Kidney capillary endothelial cell (primary cell): ENCODE measurements around the gene SFN.
"Not testable (repeated sequence)": the region's sequence is repeated elsewhere in the genome, so short reads cannot be mapped to it uniquely, and the experiment has no call there.

Experiments used
- DNase-seq: peaks from one replicate; pipeline ENCODE4 v3.0.0-alpha.2; 2018; ENCODE audit warnings: low spot score

SFN gene

GRCh38 chr1:26862781-26863684 lies at the start of gene SFN:
Gene SFN, plus strand, starts transcription at chr1:26863149. Its CDS starts 64 bp downstream, at chr1:26863213.
- DNase-seq: no peak

DNA sequence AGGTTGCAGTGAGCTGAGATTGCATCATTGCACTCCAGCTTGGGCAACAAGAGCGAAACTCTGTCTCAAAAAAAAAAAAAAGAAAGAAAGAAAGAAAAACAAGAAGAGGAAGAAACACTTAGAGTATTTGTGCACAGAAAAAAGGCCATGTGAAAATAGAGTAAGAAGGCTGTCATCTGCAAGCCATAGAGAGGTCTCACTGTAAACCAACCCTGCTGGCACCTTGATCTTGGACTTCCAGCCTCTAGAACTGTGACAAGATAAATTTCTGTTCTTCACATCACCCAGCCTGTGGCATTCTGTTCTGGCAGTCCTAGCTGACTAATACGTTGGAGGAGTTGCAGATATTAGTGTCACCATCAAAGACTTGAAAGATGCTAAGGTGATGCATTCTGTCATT lies 48.6 kb upstream of the SFN start:
- DNase-seq: no peak

DNA sequence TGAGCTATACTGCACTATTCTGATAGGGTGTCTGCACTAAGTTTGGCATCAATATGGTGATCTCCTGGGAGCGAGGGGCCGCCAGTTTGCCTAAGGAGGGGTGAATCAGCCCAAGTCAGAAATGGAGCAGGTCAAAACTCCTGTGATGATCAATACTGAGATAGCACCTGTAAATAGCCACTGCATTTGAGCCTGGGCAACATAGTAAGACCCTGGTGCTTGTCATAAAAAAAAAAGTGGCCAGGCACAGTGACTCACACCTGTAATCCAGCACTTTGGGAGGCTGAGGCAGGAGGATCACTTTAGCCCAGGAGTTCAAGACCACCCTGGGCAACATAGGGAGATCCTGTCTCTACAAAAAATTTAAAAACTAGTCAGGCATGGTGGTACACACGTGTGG lies 48.1 kb upstream of the SFN start:
- no peak for DNase-seq

GRCh38 chr1:26820784-26821269 lies 42.1 kb upstream of the SFN start:
- no peak for DNase-seq

- DNase-seq: no peak
Measured at GRCh38 chr1:26822737-26823395, 40.1 kb upstream of the SFN start.

DNA sequence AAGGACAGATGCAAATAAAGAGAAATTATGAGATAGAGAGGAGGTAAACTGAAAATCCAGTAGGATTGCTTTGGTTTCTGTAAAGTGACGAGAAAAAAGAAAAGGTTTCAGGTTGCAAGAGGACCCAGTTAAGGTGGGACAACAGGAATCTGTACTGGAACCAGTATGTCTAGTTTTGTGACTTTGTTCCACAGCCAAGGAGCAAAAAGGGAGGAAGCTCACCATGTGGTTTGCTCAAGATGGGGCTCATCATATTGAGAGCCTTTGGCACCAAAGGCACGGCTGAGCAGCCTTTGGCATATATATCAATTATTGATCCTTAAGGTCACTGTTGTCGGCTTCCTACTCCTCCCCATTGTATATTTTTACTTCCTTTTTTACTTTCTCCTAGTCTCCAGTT lies 38.2 kb upstream of the SFN start:
- no peak for DNase-seq

- DNase-seq: peak; percentile 51
Measured at GRCh38 chr1:26826261-26827105, 36.5 kb upstream of the SFN start, which contains the start of gene ZDHHC18. Gene ZDHHC18, plus strand, starts transcription at chr1:26826688. Its CDS starts 117 bp downstream, at chr1:26826805.

GRCh38 chr1:26827106-26827604 lies 35.8 kb upstream of the SFN start:
- DNase-seq: no peak

- no peak for DNase-seq
Measured at GRCh38 chr1:26827663-26828062, 35.3 kb upstream of the SFN start.

GRCh38 chr1:26828411-26828991 lies 34.4 kb upstream of the SFN start:
- DNase-seq: no peak

DNA sequence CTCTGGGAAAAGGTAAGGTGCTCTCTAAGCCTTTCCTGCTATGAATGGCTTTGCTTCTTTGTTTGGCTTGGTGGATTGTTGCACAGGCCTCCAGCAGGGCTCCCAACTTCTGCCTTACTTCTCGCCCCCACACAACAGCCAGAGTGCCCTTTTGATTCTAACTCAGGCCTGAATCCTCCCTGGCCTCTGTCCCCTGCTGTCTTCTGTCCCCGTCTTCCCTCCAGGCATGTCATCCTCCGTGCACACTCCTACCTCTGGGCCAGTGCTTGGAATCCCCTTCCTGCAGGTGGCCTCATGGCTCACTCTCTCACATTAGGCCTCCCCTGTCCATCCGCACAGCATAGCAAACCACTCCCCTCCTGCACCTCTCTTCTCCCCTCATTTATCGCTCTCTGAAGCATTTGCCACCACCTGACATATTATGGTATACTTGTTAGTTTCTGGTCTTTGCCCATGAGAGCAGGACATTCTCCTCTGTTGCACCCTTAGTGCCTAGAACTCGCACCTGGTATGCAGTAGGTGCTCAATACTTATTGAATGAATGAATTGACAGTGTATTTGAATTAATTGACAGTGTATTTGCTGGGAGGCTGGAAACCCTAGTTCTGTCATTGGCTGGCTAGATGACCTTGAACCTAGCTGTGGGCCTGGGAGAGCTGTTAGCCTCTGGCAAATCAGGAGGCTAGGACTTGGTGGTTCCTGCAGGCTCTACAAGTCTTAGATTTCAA lies 33.6 kb upstream of the SFN start:
- DNase-seq: no peak

DNA sequence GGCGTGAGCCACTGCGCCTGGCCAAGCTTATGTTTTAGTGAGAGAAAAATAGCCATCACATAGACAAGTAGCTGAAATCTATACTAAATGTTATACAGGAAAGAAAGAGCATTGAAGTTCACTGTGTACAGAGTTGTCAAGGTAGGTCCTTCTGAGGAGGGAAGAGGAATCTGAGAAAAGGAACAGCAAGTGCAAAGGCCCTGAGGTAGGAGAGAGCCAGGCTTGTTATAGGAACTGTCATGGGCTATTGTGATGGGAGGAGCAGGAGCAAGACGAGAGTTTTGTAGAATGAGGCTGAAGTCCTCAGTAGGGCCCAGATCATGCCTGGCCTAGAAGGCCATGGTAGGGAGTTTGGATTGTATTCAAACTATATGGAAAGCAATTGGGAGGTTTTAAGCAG lies 31.9 kb upstream of the SFN start:
- no peak for DNase-seq

DNA sequence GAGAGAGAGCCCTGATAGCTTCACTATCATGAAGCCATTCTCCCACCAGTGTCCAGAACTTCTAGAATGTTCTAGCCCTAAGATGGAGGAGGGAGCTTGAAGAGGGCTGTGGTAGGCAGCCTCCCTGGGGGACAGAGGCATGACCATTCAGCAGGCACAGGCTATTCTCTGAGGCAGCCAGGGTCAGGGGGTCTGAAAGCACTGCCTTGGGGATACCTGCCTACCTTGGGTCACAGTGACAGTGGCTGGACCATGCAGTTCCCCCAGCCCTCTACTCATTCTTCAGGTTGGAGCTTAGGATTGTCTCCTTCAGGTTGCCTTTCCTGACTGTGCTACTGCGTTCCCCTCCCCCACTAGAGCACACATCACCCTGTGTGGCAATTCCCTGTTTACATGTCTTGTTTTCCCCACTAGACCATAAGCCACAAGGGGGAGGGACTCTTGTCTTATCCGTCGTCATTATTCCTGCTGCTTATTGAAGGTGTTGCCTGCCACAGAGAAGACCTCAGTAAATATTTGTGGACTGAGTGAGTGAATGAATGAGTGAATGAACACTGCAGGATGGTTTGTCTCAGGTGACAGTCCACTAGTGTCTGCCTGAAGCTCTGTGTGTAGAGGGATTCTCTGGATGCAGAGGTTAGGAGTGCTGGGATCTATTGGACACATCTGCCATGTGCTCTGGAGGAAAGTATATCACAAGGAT lies 31.3 kb upstream of the SFN start:
- DNase-seq: no peak

GRCh38 chr1:26832249-26832960 lies 30.5 kb upstream of the SFN start:
- DNase-seq: no peak

- DNase-seq: no peak
Measured at GRCh38 chr1:26833432-26834405, 29.2 kb upstream of the SFN start.

- DNase-seq: not testable (repeated sequence)
Measured at GRCh38 chr1:26837665-26838064, 25.3 kb upstream of the SFN start.

DNA sequence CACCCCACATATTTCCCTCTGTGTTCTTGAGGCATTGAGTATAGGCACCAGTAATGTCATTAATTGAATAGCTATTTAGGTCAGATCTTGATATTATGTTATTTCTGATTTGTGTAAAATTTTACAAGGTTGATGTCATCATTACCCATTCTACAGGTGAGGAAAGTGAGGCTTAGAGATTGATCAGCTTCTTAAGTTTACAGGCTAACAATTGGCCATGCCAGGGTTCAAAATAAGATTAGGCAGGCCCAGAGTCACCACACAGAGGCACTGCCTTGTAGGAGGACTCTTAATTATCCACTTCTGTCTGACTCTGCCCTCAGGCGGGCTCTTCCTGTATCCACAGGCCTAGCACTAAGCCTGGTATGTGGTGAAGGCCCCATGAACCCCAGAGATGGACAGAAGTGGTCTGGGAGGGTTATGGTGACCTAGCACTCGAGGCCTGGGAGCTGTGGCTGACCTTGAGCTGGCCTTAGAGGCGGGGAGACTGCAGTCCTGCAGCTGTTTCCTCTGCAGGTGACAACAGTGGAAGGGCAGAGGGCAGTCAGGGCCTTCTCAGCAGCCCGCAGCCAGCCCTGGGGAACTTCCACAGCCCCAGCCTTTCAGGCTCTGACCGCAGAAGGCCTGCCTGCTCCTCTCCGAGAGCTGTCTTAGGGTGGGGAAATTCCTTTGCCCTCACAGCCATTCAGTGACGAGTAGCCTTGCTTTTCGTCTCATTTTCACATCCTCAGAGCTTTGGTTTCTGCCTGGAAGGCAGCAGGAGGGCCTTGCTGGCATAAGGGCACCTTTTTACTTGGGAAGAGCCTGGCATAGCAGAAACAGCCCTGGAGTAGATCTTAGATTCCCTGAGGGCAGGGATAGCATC lies 24.2 kb upstream of the SFN start:
- no peak for DNase-seq
